ENCODE results near the gene DDX24. TPM values are rescaled to one million over a fixed set of nuclear protein-coding genes. Genes with fewer than 3 reads are reported as not detected.

Gene DDX24
- total RNA-seq, 2 experiments from 2014 or later: 273 to 292 TPM

GRCh38 chr14:94040247-94040646, 40.8 kb downstream of the DDX24 start:
- ChIA-PET CTCF (interaction anchor here (1.8 kb wide), 1 partner anchor 96 kb away, joined by 4 read pairs; no protein-coding TSS in a partner anchor), POLR2A (interaction anchor here (0.6 to 0.8 kb wide), 2 partner anchors 140 to 161 kb away, joined by 3 to 4 read pairs; no protein-coding TSS in a partner anchor)

- POLR2A ChIA-PET: interaction anchor here (0.8 kb wide), 1 partner anchor 160 kb away, joined by 3 read pairs; no protein-coding TSS in a partner anchor
- CTCF ChIA-PET: interaction anchor here (1.6 to 1.8 kb wide), 3 partner anchors 9 to 99 kb away, joined by 3 to 4 read pairs (median 4); no protein-coding TSS in a partner anchor
These were observed 41.9 kb downstream of the DDX24 start for GRCh38 chr14:94038921-94039629.

GRCh38 chr14:94038510-94038909, 42.5 kb downstream of the DDX24 start:
- POLR2A ChIA-PET: no interaction called here
- CTCF ChIA-PET: interaction anchor here (1.6 to 4.3 kb wide), 3 partner anchors 9 to 99 kb away, joined by 3 to 50 read pairs (median 4); no protein-coding TSS in a partner anchor

GRCh38 chr14:94037954-94038353, 43.0 kb downstream of the DDX24 start:
- POLR2A ChIA-PET: no interaction called here
- CTCF ChIA-PET: interaction anchor here (1.6 to 4.3 kb wide), 3 partner anchors 8 to 99 kb away, joined by 3 to 50 read pairs (median 4); no protein-coding TSS in a partner anchor

- ChIA-PET POLR2A (interaction anchor here (1.0 kb wide), 1 partner anchor 144 kb away, joined by 8 read pairs; no protein-coding TSS in a partner anchor), CTCF (interaction anchor here (0.6 to 4.3 kb wide), 27 partner anchors 10 to 220 kb away, joined by 3 to 50 read pairs (median 4); partner anchors contain the start of genes DDX24, IFI27L1 and IFI27L2)
These were observed 44.5 kb downstream of the DDX24 start for GRCh38 chr14:94036313-94037167.

- ChIA-PET CTCF (interaction anchor here (0.7 to 4.3 kb wide), 7 partner anchors 14 to 106 kb away, joined by 3 to 50 read pairs (median 4); no protein-coding TSS in a partner anchor), POLR2A (no interaction called here)
These were observed 46.1 kb downstream of the DDX24 start for GRCh38 chr14:94034886-94035285.

GRCh38 chr14:94031883-94032279, 49.1 kb downstream of the DDX24 start:
- CTCF ChIA-PET: interaction anchor here (1.1 to 1.7 kb wide), 2 partner anchors 100 to 148 kb away, joined by 3 read pairs; no protein-coding TSS in a partner anchor
- POLR2A ChIA-PET: no interaction called here

GRCh38 chr14:94031161-94031882, 49.7 kb downstream of the DDX24 start:
- ChIA-PET POLR2A (no interaction called here), CTCF (no interaction called here)

GRCh38 chr14:94030571-94030970, 50.4 kb downstream of the DDX24 start:
- ChIA-PET POLR2A (interaction anchor here (0.8 kb wide), 1 partner anchor 14 kb away, joined by 3 read pairs; no protein-coding TSS in a partner anchor), CTCF (interaction anchor here (1.1 kb wide), 1 partner anchor 8 kb away, joined by 3 read pairs; no protein-coding TSS in a partner anchor)

- ChIA-PET POLR2A (interaction anchor here (0.8 kb wide), 1 partner anchor 13 kb away, joined by 3 read pairs; no protein-coding TSS in a partner anchor), CTCF (interaction anchor here (0.6 to 1.1 kb wide), 4 partner anchors 9 to 278 kb away, joined by 3 to 4 read pairs (median 3); no protein-coding TSS in a partner anchor)
These were observed 51.3 kb downstream of the DDX24 start for GRCh38 chr14:94029671-94030203.

- ChIA-PET POLR2A (no interaction called here), CTCF (interaction anchor here (1.0 to 4.6 kb wide), 3 partner anchors 8 to 89 kb away, joined by 3 to 22 read pairs (median 4); no protein-coding TSS in a partner anchor)
These were observed 51.7 kb downstream of the DDX24 start for GRCh38 chr14:94029265-94029664.

- ChIA-PET POLR2A (no interaction called here), CTCF (interaction anchor here (0.9 to 4.6 kb wide), 5 partner anchors 8 to 93 kb away, joined by 3 to 22 read pairs (median 4); no protein-coding TSS in a partner anchor)
These were observed 52.6 kb downstream of the DDX24 start for GRCh38 chr14:94028450-94028826.

GRCh38 chr14:94027566-94028449, 53.2 kb downstream of the DDX24 start:
- CTCF ChIA-PET: interaction anchor here (0.9 to 4.6 kb wide), 4 partner anchors 14 to 92 kb away, joined by 3 to 22 read pairs (median 4); no protein-coding TSS in a partner anchor
- POLR2A ChIA-PET: interaction anchor here (1.1 kb wide), 1 partner anchor 65 kb away, joined by 3 read pairs; no protein-coding TSS in a partner anchor

GRCh38 chr14:94026889-94027469, 54.0 kb downstream of the DDX24 start:
- ChIA-PET POLR2A (interaction anchor here (1.1 kb wide), 1 partner anchor 64 kb away, joined by 3 read pairs; no protein-coding TSS in a partner anchor), CTCF (interaction anchor here (1.2 to 4.6 kb wide), 2 partner anchors 87 to 91 kb away, joined by 3 to 22 read pairs; no protein-coding TSS in a partner anchor)

- ChIA-PET CTCF (interaction anchor here (0.9 to 4.6 kb wide), 3 partner anchors 11 to 86 kb away, joined by 3 to 22 read pairs (median 3); no protein-coding TSS in a partner anchor), POLR2A (interaction anchor here (0.6 kb wide), 2 partner anchors 105 to 115 kb away, joined by 4 read pairs; no protein-coding TSS in a partner anchor)
These were observed 54.7 kb downstream of the DDX24 start, which contains the start of gene OTUB2 for GRCh38 chr14:94026173-94026888. Gene OTUB2, plus strand, starts transcription at chr14:94026340. Its CDS starts 198 bp downstream, at chr14:94026538.

- ChIA-PET POLR2A (interaction anchor here (0.6 kb wide), 2 partner anchors 105 to 115 kb away, joined by 4 read pairs; no protein-coding TSS in a partner anchor), CTCF (interaction anchor here (0.9 to 4.6 kb wide), 3 partner anchors 11 to 85 kb away, joined by 3 to 22 read pairs (median 3); no protein-coding TSS in a partner anchor)
These were observed 55.3 kb downstream of the DDX24 start for GRCh38 chr14:94025720-94026119.

All from activated CD8-positive, alpha-beta memory T cell treated with anti-CD3 and anti-CD28 coated beads for 36 hours (primary cell).